Activated CD8-positive, alpha-beta memory T cell treated with anti-CD3 and anti-CD28 coated beads for 1 hour (primary cell): ENCODE measurements around the gene NEK6.
"Not testable (repeated sequence)": the region's sequence is repeated elsewhere in the genome, so short reads cannot be mapped to it uniquely, and the experiment has no call there.

Source experiments
- DNase-seq, 2 donors: peaks; one replicate each; pipeline ENCODE4 v3.0.0-alpha.2; 2020; ENCODE audit warnings: low read depth in 1 of 2; ENCODE audit errors: extremely low read depth in 1 of 2

The NEK6 gene

GRCh38 chr9:124225945-124226344 is 31.8 kb upstream of the NEK6 start:
- no peak for DNase-seq

- DNase-seq: no peak
Measured at GRCh38 chr9:124228516-124228915, 29.2 kb upstream of the NEK6 start.

- DNase-seq: no peak
Measured at GRCh38 chr9:124231095-124231737, 26.5 kb upstream of the NEK6 start.

GRCh38 chr9:124238546-124239140 is 19.1 kb upstream of the NEK6 start:
- DNase-seq: no peak

GRCh38 chr9:124239249-124240073 is 18.3 kb upstream of the NEK6 start:
- no peak for DNase-seq

- no peak for DNase-seq
Measured at GRCh38 chr9:124242331-124243194, 15.2 kb upstream of the NEK6 start.

GRCh38 chr9:124247393-124247792 is 10.4 kb upstream of the NEK6 start:
- not testable (repeated sequence) for DNase-seq

GRCh38 chr9:124248066-124248465 is 9.7 kb upstream of the NEK6 start:
- no peak for DNase-seq

GRCh38 chr9:124248960-124249359 is 8.8 kb upstream of the NEK6 start:
- no peak for DNase-seq

GRCh38 chr9:124251204-124251603 is 6.5 kb upstream of the NEK6 start:
- DNase-seq: no peak

- DNase-seq: no peak
Measured at GRCh38 chr9:124251605-124252378, 6.0 kb upstream of the NEK6 start.

GRCh38 chr9:124252878-124253277 is 4.9 kb upstream of the NEK6 start:
- DNase-seq: not testable (repeated sequence)

GRCh38 chr9:124254261-124254682 is 3.5 kb upstream of the NEK6 start:
- DNase-seq: no peak

- no peak for DNase-seq
Measured at GRCh38 chr9:124255222-124255621, 2.5 kb upstream of the NEK6 start.

GRCh38 chr9:124256517-124257069 is 1.2 kb upstream of the NEK6 start:
- no peak for DNase-seq

GRCh38 chr9:124257070-124257843 is 492 bp upstream of the NEK6 start:
- no peak for DNase-seq

GRCh38 chr9:124258607-124259157 is 933 bp downstream of the NEK6 start:
- DNase-seq: no peak

- DNase-seq: no peak
Measured at GRCh38 chr9:124259158-124259808, 1.5 kb downstream of the NEK6 start.
